Panc1 (cell line): ENCODE measurements around the gene GTF2E1.
"Not testable (repeated sequence)": the region's sequence is repeated elsewhere in the genome, so short reads cannot be mapped to it uniquely, and the experiment has no call there.

Experiments
- POLR2AphosphoS5 ChIP-seq: IDR thresholded peaks from 2 replicates; pipeline ENCODE4 v1.6.1; 2012; ENCODE audit warnings: mild to moderate bottlenecking, low read depth, low read length, moderate library complexity
- SIN3A ChIP-seq: IDR thresholded peaks from 2 replicates; pipeline ENCODE4 v1.6.1; 2012; ENCODE audit warnings: low read depth, mild to moderate bottlenecking, low read length, moderate library complexity, borderline replicate concordance; ENCODE audit not compliant: insufficient read depth
- TCF7L2 ChIP-seq: IDR thresholded peaks from 2 replicates; pipeline ENCODE4 v1.6.1; 2011; ENCODE audit warnings: mild to moderate bottlenecking, low read depth, low read length, inconsistent platforms
- TF ChIP-seq, protein P1 (sequence below): fragments of 450-650 bp; IDR thresholded peaks from 2 replicates; pipeline ENCODE4 v1.5.1; 2017; ENCODE audit warnings: mild to moderate bottlenecking
- TF ChIP-seq, protein P2 (sequence below), 2 experiments: IDR thresholded peaks; 2 replicates each; pipeline ENCODE4 v1.6.1; 2011 to 2012; ENCODE audit warnings: low read depth in 2 of 2, control low read depth in 1 of 2, low read length in 1 of 2, mild to moderate bottlenecking in 1 of 2, moderate library complexity in 1 of 2; ENCODE audit not compliant: insufficient read depth in 1 of 2

DNA sequence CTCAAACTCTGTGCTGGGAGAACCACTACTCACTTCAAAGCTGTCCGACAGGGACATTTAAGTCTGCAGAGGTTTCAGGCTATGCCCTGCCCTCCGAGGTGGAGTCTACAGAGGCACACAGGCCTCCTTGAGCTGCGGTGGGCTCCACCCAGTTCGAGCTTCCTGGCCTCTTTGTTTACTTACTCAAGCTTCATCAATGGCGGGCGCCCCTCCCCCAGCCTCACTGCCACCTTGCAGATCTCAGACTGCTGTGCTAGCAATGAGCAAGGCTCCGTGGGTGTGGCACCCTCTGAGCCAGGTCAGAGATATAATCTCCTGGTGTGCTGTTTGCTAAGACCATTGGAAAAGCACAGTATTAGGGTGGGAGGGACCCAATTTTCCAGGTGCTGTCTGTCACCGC lies 4.5 kb upstream of the GTF2E1 start:
- TF ChIP-seq, protein P1, sequence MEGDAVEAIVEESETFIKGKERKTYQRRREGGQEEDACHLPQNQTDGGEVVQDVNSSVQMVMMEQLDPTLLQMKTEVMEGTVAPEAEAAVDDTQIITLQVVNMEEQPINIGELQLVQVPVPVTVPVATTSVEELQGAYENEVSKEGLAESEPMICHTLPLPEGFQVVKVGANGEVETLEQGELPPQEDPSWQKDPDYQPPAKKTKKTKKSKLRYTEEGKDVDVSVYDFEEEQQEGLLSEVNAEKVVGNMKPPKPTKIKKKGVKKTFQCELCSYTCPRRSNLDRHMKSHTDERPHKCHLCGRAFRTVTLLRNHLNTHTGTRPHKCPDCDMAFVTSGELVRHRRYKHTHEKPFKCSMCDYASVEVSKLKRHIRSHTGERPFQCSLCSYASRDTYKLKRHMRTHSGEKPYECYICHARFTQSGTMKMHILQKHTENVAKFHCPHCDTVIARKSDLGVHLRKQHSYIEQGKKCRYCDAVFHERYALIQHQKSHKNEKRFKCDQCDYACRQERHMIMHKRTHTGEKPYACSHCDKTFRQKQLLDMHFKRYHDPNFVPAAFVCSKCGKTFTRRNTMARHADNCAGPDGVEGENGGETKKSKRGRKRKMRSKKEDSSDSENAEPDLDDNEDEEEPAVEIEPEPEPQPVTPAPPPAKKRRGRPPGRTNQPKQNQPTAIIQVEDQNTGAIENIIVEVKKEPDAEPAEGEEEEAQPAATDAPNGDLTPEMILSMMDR, result not testable (repeated sequence)
- TF ChIP-seq TCF7L2, SIN3A, POLR2AphosphoS5: not testable (repeated sequence)
- TF ChIP-seq, protein P2, sequence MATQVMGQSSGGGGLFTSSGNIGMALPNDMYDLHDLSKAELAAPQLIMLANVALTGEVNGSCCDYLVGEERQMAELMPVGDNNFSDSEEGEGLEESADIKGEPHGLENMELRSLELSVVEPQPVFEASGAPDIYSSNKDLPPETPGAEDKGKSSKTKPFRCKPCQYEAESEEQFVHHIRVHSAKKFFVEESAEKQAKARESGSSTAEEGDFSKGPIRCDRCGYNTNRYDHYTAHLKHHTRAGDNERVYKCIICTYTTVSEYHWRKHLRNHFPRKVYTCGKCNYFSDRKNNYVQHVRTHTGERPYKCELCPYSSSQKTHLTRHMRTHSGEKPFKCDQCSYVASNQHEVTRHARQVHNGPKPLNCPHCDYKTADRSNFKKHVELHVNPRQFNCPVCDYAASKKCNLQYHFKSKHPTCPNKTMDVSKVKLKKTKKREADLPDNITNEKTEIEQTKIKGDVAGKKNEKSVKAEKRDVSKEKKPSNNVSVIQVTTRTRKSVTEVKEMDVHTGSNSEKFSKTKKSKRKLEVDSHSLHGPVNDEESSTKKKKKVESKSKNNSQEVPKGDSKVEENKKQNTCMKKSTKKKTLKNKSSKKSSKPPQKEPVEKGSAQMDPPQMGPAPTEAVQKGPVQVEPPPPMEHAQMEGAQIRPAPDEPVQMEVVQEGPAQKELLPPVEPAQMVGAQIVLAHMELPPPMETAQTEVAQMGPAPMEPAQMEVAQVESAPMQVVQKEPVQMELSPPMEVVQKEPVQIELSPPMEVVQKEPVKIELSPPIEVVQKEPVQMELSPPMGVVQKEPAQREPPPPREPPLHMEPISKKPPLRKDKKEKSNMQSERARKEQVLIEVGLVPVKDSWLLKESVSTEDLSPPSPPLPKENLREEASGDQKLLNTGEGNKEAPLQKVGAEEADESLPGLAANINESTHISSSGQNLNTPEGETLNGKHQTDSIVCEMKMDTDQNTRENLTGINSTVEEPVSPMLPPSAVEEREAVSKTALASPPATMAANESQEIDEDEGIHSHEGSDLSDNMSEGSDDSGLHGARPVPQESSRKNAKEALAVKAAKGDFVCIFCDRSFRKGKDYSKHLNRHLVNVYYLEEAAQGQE (IDR thresholded peaks at IDR 0.05; ENCODE audit: insufficient read depth in 1 of 2, low read depth in 2 of 2, low read length in 1 of 2), result not testable (repeated sequence)
